Left ventricle myocardium superior (tissue), 1 donor: ENCODE results near the gene BRPF1. TPM values are rescaled to one million over a fixed set of nuclear protein-coding genes. Genes with fewer than 3 reads are reported as not detected.

Experiments
- ATAC-seq: fragments of 200-7000 bp; cut with Tn5 transposase; one replicate; pipeline ENCODE4 v1.9.1; 2020; ENCODE audit warnings: mild to moderate bottlenecking, moderate library complexity
- DNase-seq: peaks from one replicate; pipeline ENCODE4 v3.0.0-alpha.2; 2020
- intact Hi-C: fragments of 100-400 bp; cut with micrococcal nuclease; formaldehyde crosslinking; loops from one replicate; pipeline ENCODE4 v1.11.0; 2022
- total RNA-seq: library from RNA; stranded (reverse); fragmentation: NEBNext Ultra II Directional; extraction: Animal tissue kit (Norgen Biotek cat#: 25700); gene quantifications from one replicate; pipeline ENCODE4 v1.2.1, GENCODE V29; 2021
- donor health status: DM: no; HTN: yes; CAD: no; lungs with severe emphysema.

Gene BRPF1
- total RNA-seq, 1 donor from 2014 or later, result 9.9 TPM

GRCh38 chr3:9727041-9727595, 4.4 kb upstream of the BRPF1 start:
- intact Hi-C loops, result no loop called here
- ATAC-seq (no peak), DNase-seq (no peak)

- ATAC-seq, result no peak
- DNase-seq, result no peak
- intact Hi-C loops, result no loop called here
Observed at GRCh38 chr3:9727743-9728142, 3.8 kb upstream of the BRPF1 start.

- ATAC-seq (no peak), DNase-seq (no peak)
- intact Hi-C loops, result no loop called here
Observed at GRCh38 chr3:9729419-9729818, 2.1 kb upstream of the BRPF1 start.

- intact Hi-C loops, result no loop called here
- DNase-seq (no peak), ATAC-seq (peak; percentile 74)
Observed at GRCh38 chr3:9730657-9731205, 804 bp upstream of the BRPF1 start.

GRCh38 chr3:9732080-9732739, 675 bp downstream of the BRPF1 start:
- intact Hi-C loops, result no loop called here
- peak; percentile 45 for DNase-seq
- ATAC-seq, result peak; percentile 0

- DNase-seq (no peak), ATAC-seq (no peak)
- intact Hi-C loops, result no loop called here
Observed at GRCh38 chr3:9732740-9733115, 1.2 kb downstream of the BRPF1 start.

DNA sequence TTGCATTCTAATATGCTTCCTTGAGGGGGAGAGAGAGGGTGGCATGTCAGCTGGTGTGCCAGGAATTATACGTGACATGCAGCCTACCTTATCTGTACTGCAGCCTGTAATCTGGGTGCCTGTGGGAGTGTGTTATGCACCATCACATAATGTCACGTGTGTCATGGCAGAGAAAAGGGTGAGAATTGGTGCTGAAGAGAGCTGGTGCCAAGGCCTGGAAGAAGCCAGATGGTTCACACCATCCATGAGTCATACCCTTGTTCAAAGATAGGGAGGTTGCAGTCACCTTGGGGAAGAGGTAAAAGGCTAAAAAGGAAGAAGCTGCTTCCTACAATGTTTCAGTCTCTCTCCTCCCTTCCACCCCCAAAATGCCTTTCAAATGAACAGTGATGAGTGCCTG, 5.3 kb downstream of the BRPF1 start:
- no peak for DNase-seq
- no peak for ATAC-seq
- intact Hi-C loops, result no loop called here

- ATAC-seq (no peak), DNase-seq (no peak)
- intact Hi-C loops, result no loop called here
Observed at GRCh38 chr3:9739181-9739580, 7.6 kb downstream of the BRPF1 start.

DNA sequence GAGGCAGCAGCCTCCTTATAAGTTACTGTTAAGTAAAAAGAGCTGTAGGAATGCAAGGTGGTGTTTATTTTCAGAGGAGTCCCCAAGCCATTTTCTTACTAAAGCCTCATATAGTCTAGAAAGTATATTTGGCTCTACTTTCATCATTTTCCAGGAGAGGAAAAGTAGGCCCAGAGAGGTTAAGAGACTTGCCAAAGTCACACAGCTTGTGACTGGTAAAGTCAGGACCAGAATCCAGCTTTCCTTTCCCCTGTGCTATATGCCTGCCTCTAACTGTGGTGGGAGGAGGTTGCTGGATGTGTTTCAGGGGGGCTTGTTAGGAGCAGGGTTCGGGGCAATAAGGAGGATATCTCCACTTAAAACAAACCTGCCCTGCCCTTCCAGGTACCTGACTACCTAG, 11.0 kb downstream of the BRPF1 start:
- DNase-seq (no peak), ATAC-seq (no peak)
- intact Hi-C loops, result no loop called here

GRCh38 chr3:9743548-9743947, 12.0 kb downstream of the BRPF1 start:
- ATAC-seq, result no peak
- DNase-seq, result no peak
- intact Hi-C loops, result no loop called here

DNA sequence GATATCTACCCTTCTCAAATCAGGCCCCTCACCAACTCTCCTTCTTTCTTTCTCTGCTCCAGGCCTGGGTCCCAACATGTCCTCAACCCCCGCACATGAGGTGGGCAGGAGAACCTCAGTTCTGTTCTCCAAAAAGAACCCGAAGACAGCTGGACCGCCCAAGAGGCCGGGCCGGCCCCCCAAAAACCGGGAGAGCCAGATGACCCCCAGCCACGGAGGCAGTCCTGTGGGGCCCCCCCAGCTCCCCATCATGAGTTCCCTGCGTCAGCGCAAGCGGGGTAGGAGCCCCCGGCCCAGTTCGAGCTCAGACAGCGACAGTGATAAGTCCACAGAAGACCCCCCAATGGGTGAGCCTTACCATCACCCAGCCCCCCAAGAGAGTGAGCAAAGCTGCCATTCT, 12.6 kb downstream of the BRPF1 start:
- ATAC-seq (no peak), DNase-seq (no peak)
- intact Hi-C loops, result no loop called here

DNA sequence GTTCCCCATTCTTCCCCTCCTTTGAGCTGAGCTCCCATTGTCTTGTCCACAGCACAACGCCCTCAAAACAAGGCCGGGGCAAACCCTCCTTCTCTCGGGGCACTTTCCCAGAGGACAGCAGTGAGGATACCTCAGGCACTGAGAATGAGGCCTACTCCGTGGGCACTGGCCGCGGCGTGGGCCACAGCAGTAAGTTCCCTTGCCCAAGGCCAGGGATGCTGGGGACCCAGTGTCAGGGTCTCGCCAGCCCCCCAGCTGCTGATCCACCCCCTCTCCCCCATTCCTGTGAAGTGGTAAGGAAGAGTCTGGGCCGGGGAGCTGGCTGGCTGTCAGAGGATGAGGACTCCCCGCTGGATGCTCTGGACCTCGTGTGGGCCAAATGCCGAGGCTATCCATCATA, 14.0 kb downstream of the BRPF1 start:
- no peak for ATAC-seq
- intact Hi-C loops, result no loop called here
- no peak for DNase-seq

DNA sequence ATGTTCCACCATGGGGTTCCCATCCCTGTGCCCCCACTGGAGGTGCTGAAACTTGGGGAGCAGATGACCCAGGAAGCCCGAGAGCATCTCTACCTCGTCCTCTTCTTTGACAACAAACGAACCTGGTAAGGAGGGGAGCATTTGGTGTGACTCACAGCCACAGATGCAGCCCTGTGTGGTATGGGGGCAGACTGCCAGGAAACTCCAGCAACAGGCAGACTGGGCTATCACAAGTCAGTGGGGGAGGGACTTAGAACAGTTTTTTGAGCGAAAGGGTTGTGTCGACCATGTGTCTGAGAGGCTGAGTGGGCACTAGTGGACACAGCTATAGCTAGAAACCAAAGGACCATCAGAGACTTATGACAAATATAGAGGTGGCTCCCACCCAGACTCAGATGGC, 14.8 kb downstream of the BRPF1 start:
- no peak for DNase-seq
- intact Hi-C loops, result no loop called here
- ATAC-seq, result no peak

- ATAC-seq, result no peak
- intact Hi-C loops, result no loop called here
Observed at GRCh38 chr3:9747267-9747666, 15.7 kb downstream of the BRPF1 start.

GRCh38 chr3:9748031-9748430, 16.5 kb downstream of the BRPF1 start:
- intact Hi-C loops, result no loop called here
- DNase-seq, result no peak

More at GRCh38 chr3:9747267-9747666, 15.7 kb downstream of the BRPF1 start:
- no peak for DNase-seq

GRCh38 chr3:9749296-9749644, 17.7 kb downstream of the BRPF1 start:
- intact Hi-C loops, result no loop called here
- DNase-seq (no peak), ATAC-seq (no peak)

More at GRCh38 chr3:9748031-9748430, 16.5 kb downstream of the BRPF1 start:
- ATAC-seq, result no peak

DNA sequence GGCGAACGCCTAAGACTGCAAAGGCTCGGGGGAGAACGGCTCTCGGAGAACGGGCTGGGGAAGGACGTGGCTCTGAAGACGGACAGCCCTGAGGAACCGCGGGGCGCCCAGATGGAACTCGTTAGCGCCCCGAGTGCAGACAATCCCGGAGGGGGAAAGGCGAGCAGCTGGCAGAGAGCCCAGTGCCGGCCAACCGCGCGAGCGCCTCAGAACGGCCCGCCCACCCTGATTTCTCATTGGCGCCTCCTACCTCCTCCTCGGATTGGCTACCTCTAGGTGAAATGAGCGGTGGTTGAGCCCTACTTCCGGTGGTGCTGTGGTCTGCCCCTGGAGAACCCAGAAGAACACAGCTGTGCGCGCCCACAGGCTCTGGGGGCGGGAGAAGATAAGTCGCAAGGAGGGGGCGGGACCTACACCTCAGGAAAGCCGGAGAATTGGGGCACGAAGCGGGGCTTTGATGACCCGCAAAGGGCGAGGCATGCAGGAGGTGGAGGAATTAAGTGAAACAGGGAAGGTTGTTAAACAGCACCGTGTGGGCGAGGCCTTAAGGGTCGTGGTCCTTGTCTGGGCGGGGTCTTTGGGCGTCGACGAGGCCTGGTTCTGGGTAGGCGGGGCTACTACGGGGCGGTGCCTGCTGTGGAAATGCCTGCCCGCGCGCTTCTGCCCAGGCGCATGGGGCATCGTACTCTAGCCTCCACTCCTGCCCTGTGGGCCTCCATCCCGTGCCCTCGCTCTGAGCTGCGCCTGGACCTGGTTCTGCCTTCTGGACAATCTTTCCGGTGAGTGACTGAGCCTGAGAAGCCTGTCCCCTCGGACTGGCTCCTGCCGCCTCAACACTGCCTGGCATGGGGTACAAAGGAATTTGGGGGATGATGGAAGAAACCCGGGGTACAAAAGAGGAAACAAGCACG, 18.4 kb downstream of the BRPF1 start, which contains the start of gene OGG1:
OGG1 (plus strand) TSS at position 308 of the 911 bp plus-strand sequence; CDS start at position 643, 335 bp downstream.
- peak; percentile 99 for DNase-seq
- peak; percentile 98 for ATAC-seq
- intact Hi-C loops, result no loop called here

DNA sequence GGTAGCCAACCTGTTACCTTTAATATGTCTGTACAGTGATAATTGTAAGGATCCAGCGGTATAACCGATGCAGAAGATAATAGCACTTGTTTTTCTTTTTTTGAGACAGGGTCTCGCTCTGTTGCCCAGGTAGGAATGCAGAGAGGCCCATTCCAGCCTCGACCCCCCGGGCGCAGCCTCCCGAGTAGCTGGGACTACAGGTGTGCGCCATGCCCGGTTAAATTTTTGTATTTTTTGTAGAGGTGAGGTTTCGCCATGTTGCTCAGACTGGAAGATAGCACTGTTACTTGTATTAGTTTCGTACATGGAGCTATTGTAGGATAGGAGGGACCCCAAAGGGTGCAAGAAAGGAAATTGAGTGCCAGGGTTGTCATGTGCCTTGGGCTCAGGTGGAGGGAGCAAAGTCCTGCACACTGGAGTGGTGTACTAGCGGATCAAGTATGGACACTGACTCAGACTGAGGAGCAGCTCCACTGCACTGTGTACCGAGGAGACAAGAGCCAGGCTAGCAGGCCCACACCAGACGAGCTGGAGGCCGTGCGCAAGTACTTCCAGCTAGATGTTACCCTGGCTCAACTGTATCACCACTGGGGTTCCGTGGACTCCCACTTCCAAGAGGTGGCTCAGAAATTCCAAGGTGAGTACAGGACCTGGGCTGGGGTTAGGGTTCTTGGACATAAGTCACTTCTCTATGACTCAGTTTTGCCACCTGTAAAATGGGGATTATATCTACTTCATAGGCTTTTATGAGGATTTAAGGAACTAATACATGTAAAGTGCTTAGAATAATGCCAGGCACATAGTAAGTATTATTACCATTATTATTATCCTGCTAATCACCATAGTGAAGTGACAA, 19.2 kb downstream of the BRPF1 start:
- DNase-seq, result no peak
- no peak for ATAC-seq
- intact Hi-C loops, result no loop called here

DNA sequence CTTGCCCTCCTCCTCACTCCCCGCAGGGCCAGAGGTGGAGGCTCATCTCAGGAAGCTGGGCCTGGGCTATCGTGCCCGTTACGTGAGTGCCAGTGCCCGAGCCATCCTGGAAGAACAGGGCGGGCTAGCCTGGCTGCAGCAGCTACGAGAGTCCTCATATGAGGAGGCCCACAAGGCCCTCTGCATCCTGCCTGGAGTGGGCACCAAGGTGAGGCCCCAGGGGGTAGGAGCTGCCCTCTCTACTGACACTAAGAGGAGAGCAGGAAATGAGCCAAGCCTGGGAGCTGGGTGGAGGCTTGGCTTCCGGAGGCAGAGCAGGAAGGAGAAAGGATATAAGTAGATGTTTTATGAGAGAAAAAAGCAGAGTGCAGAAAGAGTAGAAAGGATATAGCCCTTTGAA, 23.1 kb downstream of the BRPF1 start:
- ATAC-seq (no peak), DNase-seq (no peak)
- intact Hi-C loops, result no loop called here
